ENCODE results near the gene LGR5.

DNA sequence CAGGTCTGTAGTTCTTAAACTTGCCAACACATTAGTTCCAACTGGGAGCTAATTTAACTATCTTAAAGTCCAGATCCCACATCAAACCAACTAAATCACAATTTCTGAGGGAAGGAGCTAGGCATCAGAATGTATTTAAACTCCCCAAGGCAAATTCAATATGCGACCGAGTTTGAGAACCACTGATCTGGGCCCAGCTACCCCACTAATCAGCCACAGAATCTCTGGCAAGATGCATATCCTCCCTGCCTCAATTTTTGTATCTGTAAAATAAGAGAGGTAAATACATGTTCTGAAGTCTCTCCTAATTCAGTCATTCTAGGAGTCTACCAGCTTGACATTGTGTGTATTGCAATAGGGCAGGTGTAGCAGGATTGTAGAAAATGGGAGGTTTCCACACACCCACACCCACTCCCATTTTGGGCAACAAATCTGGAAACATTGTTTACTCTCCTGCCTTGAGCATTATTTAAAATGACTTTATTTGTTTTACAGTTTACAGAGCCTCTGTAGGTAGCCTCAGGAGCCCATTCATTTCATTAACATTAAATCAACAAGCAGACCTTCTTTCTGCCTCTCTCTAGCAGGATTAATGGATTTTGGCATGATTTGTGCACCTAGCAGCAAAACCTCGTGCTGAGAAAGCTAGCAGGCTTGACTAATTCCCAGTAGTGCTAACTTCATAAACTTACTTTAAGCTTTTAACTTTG lies 15.6 kb downstream of the LGR5 start:
- TF ChIP-seq, protein P1, sequence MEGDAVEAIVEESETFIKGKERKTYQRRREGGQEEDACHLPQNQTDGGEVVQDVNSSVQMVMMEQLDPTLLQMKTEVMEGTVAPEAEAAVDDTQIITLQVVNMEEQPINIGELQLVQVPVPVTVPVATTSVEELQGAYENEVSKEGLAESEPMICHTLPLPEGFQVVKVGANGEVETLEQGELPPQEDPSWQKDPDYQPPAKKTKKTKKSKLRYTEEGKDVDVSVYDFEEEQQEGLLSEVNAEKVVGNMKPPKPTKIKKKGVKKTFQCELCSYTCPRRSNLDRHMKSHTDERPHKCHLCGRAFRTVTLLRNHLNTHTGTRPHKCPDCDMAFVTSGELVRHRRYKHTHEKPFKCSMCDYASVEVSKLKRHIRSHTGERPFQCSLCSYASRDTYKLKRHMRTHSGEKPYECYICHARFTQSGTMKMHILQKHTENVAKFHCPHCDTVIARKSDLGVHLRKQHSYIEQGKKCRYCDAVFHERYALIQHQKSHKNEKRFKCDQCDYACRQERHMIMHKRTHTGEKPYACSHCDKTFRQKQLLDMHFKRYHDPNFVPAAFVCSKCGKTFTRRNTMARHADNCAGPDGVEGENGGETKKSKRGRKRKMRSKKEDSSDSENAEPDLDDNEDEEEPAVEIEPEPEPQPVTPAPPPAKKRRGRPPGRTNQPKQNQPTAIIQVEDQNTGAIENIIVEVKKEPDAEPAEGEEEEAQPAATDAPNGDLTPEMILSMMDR (IDR thresholded peaks at IDR 0.05; ENCODE audit: insufficient read depth, low read length) = no peak
- TF ChIP-seq, protein P2, sequence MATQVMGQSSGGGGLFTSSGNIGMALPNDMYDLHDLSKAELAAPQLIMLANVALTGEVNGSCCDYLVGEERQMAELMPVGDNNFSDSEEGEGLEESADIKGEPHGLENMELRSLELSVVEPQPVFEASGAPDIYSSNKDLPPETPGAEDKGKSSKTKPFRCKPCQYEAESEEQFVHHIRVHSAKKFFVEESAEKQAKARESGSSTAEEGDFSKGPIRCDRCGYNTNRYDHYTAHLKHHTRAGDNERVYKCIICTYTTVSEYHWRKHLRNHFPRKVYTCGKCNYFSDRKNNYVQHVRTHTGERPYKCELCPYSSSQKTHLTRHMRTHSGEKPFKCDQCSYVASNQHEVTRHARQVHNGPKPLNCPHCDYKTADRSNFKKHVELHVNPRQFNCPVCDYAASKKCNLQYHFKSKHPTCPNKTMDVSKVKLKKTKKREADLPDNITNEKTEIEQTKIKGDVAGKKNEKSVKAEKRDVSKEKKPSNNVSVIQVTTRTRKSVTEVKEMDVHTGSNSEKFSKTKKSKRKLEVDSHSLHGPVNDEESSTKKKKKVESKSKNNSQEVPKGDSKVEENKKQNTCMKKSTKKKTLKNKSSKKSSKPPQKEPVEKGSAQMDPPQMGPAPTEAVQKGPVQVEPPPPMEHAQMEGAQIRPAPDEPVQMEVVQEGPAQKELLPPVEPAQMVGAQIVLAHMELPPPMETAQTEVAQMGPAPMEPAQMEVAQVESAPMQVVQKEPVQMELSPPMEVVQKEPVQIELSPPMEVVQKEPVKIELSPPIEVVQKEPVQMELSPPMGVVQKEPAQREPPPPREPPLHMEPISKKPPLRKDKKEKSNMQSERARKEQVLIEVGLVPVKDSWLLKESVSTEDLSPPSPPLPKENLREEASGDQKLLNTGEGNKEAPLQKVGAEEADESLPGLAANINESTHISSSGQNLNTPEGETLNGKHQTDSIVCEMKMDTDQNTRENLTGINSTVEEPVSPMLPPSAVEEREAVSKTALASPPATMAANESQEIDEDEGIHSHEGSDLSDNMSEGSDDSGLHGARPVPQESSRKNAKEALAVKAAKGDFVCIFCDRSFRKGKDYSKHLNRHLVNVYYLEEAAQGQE (IDR thresholded peaks at IDR 0.05; ENCODE audit: insufficient replicate concordance, low read depth) = no peak
